ENCODE results near the gene PSMB11.

The PSMB11 gene

GRCh38 chr14:23015618-23016017, 26.4 kb upstream of the PSMB11 start:
- H3K9ac ChIP-seq: no peak overlapping the region
- H3K4me3 ChIP-seq: no peak overlapping the region
- H3K27me3 ChIP-seq: no peaks in the 10 kb centered on the region
- H4K20me1 ChIP-seq: no peaks in the 10 kb centered on the region
- no peaks in the 10 kb centered on the region for H3K4me1 ChIP-seq
- H3K36me3 ChIP-seq: peaks cover 4% of the 10 kb centered on the region; the same call in 1 of the 2 replicates
- no peak for TF ChIP-seq Cebpa-rat (IDR thresholded peaks at IDR 0.05)
- H3K4me2 ChIP-seq: no peak overlapping the region
- no peak overlapping the region for H3K27ac ChIP-seq
- H3K9me3 ChIP-seq: no peaks in the 10 kb centered on the region

DNA sequence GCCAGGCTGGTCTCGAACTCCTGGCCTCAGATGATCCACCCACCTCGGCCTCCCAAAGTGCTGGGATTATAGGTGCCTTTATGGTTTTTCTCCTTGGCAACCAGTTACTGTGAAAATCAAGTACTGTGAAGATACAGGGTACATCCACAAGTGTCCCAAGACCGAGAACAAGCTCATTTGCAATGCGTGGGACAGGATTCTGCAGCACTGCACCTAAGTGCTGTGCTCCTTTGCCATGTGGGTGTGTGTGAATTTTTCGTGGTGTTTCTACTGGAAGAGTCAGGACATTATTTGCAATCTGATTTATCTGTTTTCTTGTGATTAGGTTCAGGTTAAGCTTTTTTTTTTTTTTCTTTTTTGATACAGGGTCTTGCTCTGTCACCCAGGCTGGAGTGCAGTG, 24.9 kb upstream of the PSMB11 start:
- no peak overlapping the region for H3K27ac ChIP-seq
- no peaks in the 10 kb centered on the region for H3K4me1 ChIP-seq
- no peaks in the 10 kb centered on the region for H3K27me3 ChIP-seq
- H3K4me3 ChIP-seq: no peak overlapping the region
- no peak for TF ChIP-seq Cebpa-rat (IDR thresholded peaks at IDR 0.05)
- no peak overlapping the region for H3K4me2 ChIP-seq
- H3K9ac ChIP-seq: no peak overlapping the region
- no peaks in the 10 kb centered on the region for H3K9me3 ChIP-seq
- H3K36me3 ChIP-seq: peaks cover 16% of the 10 kb centered on the region
- H4K20me1 ChIP-seq: 0 out of 2 replicates have a peak, but pooled peaks cover under 1% of the 10 kb centered on the region

DNA sequence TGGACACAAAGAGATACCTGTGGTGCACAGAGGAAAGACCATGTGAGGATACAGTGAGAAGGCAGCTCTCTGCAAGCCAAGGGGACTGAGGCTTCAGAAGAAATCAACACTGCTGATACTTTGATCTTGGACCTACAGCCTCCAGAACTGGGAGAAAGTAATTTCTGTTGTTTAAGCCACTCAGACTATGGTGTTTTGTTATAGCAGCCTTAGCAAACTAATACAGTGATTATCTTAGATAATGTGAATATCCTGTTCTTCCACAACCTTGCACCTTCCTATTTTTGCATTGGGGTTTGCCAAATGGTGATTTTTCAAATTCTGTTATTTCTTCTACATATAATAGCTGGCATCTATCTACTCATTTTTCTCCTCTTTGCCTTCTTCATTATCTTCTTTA, 23.9 kb upstream of the PSMB11 start:
- Histone ChIP-seq H3K27ac (no peak overlapping the region), H3K27me3 (no peaks in the 10 kb centered on the region), H3K36me3 (peaks cover 20% of the 10 kb centered on the region), H3K4me2 (no peak overlapping the region), H3K4me1 (no peaks in the 10 kb centered on the region), H3K4me3 (no peak overlapping the region), H4K20me1 (0 out of 2 replicates have a peak, but pooled peaks cover 4% of the 10 kb centered on the region), H3K9ac (no peak overlapping the region), H3K9me3 (no peaks in the 10 kb centered on the region)
- no peak for TF ChIP-seq Cebpa-rat (IDR thresholded peaks at IDR 0.05)

DNA sequence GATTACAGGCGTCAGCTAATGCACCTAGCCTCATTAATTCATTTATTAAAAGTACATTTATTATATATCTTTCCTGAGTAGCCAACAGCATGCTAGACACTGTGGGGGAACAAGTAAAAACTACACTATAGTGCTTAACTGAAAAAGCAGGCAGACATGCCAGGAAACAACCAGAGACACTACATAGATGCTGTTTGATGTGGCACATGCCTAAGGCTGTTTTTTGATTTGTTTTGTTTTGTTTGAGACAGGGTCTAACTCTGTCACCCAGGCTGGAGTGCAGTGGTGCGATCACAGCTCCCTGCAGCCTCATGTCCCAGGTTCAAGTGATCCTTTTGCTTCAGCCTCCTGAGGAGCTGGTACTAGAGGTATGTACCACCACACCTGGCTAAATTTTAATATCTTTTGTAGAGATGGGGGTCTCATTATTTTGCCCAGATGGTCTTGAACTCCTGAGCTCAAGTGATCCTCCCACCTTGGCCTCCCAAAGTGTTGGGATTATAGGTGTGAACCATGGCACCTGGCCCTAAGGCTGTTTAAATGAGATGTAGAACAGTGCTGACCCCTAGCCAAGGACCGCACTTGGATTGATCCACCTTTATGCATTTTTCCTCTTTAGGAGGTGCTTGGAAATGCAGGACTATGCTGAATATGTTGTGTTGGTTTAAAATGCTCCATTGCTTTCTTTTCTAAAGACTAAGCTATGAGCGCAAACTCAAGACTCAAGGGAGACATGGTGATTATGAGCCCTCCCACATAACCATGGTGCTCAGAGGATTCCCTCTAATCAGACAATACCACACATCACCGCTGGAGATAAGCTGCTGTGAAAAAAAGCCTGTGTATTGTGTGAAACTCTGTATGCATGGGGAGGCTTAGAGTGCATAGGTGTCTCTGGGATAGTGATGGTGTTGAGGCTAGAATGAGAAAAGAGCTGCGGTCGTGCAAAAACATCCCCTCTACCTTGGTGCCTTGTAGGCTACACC, 21.6 kb upstream of the PSMB11 start:
- no peak for TF ChIP-seq Cebpa-rat (IDR thresholded peaks at IDR 0.05)
- H3K4me3 ChIP-seq: no peak overlapping the region
- H3K9me3 ChIP-seq: no peaks in the 10 kb centered on the region
- no peak overlapping the region for H3K9ac ChIP-seq
- H4K20me1 ChIP-seq: peaks cover 17% of the 10 kb centered on the region; the same call in 1 of the 2 replicates
- no peak overlapping the region for H3K4me2 ChIP-seq
- H3K27me3 ChIP-seq: no peaks in the 10 kb centered on the region
- H3K4me1 ChIP-seq: no peaks in the 10 kb centered on the region
- H3K27ac ChIP-seq: no peak overlapping the region
- H3K36me3 ChIP-seq: peaks cover 44% of the 10 kb centered on the region

- TF ChIP-seq Cebpa-rat (IDR thresholded peaks at IDR 0.05): no peak
- Histone ChIP-seq H3K4me3 (no peak overlapping the region), H3K27me3 (no peaks in the 10 kb centered on the region), H3K27ac (no peak overlapping the region), H3K4me1 (no peaks in the 10 kb centered on the region), H3K9ac (no peak overlapping the region), H3K9me3 (no peaks in the 10 kb centered on the region), H3K36me3 (peaks cover 54% of the 10 kb centered on the region), H4K20me1 (peaks cover 20% of the 10 kb centered on the region; the same call in 1 of the 2 replicates), H3K4me2 (no peak overlapping the region)
These were observed 20.6 kb upstream of the PSMB11 start for GRCh38 chr14:23021434-23021833.

DNA sequence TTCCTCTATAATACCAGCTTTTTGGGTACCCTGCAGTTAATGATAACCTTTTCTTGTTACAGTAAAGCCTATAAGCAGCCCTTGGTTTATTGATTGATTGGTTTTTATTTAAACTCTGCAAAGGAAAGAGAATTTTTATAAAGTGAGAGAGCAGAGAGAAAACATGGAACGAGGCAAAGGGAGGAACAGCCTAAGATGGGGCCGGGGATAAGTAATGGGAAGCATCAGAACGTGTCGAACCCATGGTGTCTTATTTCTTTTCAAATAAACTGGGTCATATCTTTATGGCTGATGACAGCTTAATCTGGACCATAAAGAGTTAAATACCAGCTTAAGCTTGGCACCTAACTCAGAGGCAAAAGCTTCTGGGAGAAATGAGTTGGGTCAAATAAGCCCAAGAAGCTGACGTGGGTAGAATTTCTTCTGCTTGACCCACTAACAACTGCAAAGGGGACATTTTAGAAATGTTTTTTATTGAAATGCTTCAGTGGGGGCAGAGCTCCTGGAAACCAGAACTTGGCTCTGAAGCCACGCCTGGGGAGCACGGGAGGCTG, 20.0 kb upstream of the PSMB11 start:
- Histone ChIP-seq H3K27me3 (no peaks in the 10 kb centered on the region), H4K20me1 (peaks cover 20% of the 10 kb centered on the region; the same call in 1 of the 2 replicates), H3K4me3 (no peak overlapping the region), H3K4me1 (no peaks in the 10 kb centered on the region), H3K9me3 (no peaks in the 10 kb centered on the region), H3K36me3 (peaks cover 59% of the 10 kb centered on the region), H3K27ac (no peak overlapping the region), H3K9ac (no peak overlapping the region), H3K4me2 (no peak overlapping the region)
- TF ChIP-seq Cebpa-rat (IDR thresholded peaks at IDR 0.05): no peak

DNA sequence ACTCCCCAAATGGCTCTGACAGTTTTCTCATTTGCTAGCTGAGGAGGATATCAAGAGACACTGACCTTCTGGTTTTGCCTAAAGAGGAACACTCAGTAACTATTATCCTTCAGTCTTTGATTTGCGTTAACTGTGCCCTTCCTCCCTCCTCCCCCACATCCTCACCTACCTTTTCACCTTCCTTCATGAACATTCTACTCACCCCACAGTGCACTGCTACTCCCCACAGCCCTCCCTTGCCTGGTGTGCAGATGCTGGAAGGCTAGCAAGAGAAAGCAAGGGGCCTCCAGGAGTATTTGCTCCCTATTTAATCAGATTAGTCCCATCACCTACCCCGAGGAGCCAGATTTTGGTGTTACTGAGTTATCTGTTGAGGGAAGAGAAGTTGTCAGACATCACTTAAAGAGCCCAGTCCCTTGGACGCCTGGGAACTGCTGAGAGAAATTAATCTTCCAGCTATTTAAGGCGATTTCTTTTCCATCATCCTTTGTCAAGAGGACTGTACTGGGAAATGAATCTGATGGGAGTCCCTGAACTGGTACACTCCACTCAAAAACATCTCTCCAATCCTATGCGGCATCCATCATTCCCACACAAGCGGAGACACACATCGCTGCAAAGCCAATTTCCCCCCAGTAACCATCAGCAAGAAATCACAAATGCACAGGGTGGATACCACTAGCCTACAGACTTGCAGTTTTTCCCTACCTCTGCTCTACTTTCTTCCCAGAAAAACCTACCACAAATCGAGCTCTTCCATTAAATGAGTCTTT, 18.8 kb upstream of the PSMB11 start:
- Histone ChIP-seq H3K27ac (no peak overlapping the region), H3K9ac (no peak overlapping the region), H3K4me3 (no peak overlapping the region), H3K27me3 (no peaks in the 10 kb centered on the region), H3K36me3 (peaks cover 71% of the 10 kb centered on the region), H4K20me1 (peaks cover 25% of the 10 kb centered on the region), H3K9me3 (no peaks in the 10 kb centered on the region), H3K4me2 (no peak overlapping the region), H3K4me1 (0 out of 2 replicates have a peak, but pooled peaks cover under 1% of the 10 kb centered on the region)
- no peak for TF ChIP-seq Cebpa-rat (IDR thresholded peaks at IDR 0.05)

DNA sequence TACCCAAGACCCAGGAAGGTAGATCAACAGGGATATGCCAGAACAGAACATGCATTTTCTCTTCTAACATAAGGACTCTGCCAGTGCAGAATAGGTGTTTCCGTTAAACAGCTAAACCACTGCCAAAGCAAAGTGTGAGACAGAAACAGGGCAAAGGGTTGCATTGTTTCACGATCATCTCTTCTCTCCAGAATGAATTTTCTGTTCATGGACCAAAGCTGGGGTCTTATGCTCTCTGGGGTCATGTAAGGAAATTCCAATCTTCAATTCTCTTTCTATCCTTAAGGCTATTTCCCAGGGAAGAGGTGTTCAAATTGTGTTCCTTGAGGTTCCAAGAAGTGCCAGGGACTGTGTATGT, 18.2 kb upstream of the PSMB11 start:
- Histone ChIP-seq H3K9ac (no peak overlapping the region), H4K20me1 (peaks cover 30% of the 10 kb centered on the region), H3K36me3 (peaks cover 76% of the 10 kb centered on the region), H3K9me3 (no peaks in the 10 kb centered on the region), H3K4me2 (no peak overlapping the region), H3K4me3 (no peak overlapping the region), H3K4me1 (peaks cover 6% of the 10 kb centered on the region), H3K27ac (no peak overlapping the region), H3K27me3 (no peaks in the 10 kb centered on the region)
- no peak for TF ChIP-seq Cebpa-rat (IDR thresholded peaks at IDR 0.05)

GRCh38 chr14:23024612-23025075, 17.4 kb upstream of the PSMB11 start:
- peaks cover 85% of the 10 kb centered on the region for H3K36me3 ChIP-seq
- TF ChIP-seq Cebpa-rat (IDR thresholded peaks at IDR 0.05): no peak

More at GRCh38 chr14:23024612-23025075, 17.4 kb upstream of the PSMB11 start:
- no peak overlapping the region for H3K4me2 ChIP-seq
- H3K9ac ChIP-seq: no peak overlapping the region
- no peaks in the 10 kb centered on the region for H3K27me3 ChIP-seq
- H4K20me1 ChIP-seq: peaks cover 36% of the 10 kb centered on the region
- H3K9me3 ChIP-seq: no peaks in the 10 kb centered on the region
- no peak overlapping the region for H3K27ac ChIP-seq
- H3K4me3 ChIP-seq: no peak overlapping the region
- H3K4me1 ChIP-seq: peaks cover 14% of the 10 kb centered on the region
